Hematopoietic multipotent progenitor cell treated with erythropoietin and hydrocortisone succinate and interleukin-3 and kit ligand, for 4 days (in vitro differentiated cells): ENCODE data around the gene NME7.
A peak's percentile ranks its signal among the peaks of the same experiment; 100 is the strongest.
"Not testable (repeated sequence)": the region's sequence is repeated elsewhere in the genome, so short reads cannot be mapped to it uniquely, and the experiment has no call there.

Experiments used
- DNase-seq: peaks from one replicate; pipeline ENCODE4 v3.0.0-alpha.2; 2015

The NME7 gene

DNA sequence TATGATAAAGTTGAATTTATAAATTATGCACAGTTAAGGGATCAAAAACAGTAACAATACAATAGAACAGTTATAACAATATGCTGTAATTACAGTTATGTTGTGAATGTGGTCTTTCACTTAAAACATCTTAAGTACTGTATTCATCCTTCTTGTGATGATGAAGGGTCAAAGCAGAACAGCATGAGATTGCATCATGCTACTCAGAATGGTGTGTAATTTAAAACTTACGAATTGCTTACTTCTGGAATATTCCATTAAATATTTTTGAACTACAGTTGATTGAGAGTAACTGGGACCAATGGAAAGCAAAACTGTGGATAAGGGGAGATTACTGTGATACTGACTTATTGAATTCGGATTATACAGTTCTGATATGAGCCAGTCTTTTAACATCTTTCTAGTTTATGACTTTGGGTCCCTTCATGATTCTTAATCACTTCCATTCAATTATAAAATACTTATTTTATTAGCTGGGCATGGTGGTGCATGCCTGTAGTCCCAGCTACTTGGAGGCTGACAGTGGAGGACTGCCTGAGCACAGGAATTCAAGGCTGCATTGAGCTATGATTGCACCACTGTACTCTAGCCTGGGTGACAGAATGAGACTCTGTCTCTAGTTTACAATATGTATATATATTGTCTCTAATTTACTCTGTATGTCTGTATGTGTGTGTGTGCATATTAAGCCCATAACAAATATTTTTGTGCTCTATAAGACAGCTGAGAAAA, 217.9 kb downstream of the NME7 start:
- DNase-seq = no peak

DNA sequence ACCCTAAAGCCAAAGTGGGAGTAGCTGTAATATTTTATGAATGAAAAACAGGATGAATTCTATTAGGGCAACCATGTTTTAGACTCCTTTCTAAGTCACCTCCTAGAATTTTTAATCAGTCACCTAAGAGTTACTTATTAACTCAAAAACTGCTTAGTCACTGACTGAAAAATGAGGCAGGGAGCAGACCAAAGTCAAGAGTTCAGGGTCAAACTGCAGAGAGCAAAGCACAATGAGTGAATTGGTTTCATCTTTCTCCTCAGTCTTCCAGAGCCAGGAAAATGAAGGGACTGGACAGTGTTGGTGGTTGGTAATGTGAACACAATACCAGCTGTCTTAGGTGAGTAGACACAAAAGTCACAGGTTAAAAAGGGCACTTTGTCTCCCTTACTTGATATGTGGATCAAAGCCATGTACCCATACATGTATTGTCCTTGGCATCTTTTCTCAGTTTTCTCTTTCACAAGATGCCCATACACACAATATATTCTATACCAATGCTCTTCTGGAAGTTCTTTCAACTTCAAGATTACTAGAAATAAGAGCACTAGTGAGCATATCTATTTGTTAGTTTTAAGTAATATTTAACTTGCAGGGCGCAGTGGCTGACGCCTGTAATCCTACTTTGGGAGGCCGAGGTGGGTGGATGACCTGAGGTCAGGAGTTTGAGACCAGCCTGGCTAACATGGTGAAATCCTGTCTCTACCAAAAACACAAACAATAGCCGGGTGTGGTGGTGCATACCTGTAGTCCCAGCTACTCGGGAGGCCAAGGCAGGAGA, 218.9 kb downstream of the NME7 start:
- DNase-seq = peak; percentile 14

DNA sequence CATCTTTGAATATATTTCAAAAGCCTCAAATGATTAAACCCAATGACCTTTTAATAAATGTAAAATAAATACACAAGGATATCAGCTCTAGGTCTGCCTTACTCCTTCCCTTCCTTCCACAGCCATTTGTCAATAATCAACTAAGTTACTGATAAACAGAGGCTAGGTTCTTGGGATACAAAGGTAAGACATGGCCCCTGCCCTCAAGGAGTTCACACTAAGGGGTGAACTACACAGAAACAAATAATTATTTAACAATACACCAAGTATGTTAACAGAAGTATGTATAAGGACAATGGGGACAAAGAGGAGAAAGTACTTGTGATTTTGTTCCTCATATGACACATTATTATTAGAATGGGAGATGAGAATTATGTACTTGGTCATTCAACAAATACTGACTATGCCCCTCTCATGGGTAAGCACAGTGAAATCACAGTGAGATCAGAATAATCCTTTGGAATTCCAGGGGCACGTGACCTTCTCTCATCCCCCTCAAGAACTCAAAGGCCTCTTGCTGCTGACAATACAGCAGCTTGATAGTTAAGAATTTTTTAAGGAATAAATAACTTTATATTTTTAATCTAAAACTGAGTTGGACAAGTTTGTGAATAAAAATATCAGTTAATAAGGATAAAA, 220.9 kb downstream of the NME7 start:
- DNase-seq = no peak

DNA sequence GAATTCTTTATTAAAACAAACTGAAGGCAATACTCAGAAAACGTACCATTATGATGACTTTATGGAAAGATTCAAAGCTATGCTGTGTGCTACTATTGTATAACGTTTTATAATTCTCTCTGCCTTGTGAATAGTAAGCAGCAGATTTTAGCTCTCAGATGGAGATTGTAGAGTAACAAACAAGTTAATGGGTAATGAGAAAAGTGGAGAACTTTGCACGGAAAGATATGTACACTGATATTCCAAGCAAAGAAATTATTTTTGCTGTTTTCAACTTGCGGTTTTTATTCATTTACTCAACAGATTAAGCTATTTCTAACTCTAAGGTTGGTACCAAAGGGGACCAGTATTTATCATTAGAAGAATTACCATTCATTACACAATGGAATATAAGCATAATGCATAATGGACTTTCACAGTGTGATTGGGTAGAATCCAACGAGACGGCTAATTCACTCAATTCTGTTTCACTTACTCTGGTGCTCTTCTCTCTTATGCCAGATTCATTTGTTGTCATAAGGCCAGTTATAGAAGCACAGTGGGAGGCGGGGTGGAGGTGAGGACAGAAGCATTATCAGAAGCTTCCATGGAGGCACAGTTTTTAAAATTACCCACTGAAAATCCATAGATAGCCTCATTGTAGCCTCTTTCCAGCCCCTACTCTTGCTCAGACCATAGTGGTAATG, 222.5 kb downstream of the NME7 start:
- DNase-seq = no peak

DNA sequence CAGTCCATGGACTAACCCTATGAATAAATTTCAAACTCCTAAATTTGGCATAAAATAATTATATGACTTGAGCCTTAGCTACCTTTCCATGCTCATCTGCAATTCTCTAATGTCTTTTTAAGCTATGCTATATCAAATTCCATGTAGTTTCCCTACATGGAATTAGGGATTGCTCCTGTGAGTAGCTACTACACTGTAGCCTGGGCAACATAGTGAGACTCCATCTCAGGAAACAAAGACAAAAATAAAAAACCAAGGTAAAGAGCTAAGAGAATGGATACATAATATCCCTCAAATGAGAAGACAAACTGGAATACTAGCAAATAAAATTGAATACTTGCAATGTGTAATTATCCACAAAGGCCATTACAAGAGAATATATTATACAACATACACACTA, 223.6 kb downstream of the NME7 start:
- DNase-seq = no peak

DNA sequence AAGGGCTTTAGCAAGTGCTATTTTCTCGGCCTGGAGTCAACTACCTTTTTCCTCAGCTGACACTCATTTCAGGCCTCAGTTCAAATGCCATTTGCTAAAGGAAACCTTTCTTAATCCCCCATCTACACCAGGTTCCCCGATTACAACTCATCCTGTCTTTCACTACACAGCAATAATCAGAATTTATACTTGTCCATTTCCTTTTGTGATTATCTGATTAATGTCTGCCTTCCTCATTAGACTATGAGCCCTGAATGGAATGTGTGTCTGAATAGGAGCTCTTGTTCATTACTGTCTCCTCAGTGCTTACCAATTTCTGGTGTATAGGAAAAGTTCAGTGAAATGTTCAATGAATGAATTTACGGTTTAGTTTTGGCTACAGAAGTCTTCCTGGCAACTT, 224.3 kb downstream of the NME7 start:
- no peak for DNase-seq

DNA sequence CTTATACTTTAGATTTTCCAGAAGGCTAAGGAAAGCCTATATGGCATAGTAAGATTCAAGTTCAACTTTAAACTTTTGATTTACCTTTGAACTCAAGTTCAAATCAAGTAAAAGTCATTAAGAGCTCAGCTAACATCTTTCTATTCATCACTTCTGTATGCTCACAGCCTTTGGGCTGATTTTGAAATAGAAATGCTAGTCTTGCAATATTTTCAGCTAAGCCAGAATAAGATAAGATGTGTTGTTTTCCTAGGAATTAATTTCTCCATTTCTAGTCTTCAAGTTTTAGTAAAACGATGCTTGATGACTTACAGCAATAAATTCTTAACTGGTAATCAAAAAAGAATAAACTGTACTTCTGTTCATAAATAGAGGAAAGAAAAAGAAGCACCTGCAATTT, 225.5 kb downstream of the NME7 start:
- no peak for DNase-seq

DNA sequence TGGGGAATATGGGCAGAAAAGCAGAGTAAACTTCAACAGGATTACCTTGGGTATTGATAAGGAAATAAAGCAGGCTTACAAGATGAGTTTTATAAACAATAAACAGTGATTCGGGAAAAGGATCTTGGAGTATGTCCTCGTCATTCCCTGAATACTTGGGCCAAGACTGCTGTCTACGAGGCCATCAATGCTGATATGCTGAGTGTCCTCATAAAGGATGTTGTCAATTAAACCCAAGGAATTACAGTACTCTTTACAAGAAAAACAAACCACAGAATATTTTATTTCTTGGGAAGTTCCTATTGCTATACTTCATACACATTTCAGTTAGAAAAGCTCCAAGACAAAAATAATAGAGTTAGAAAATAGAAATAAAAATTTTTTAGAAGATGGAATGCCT, 226.2 kb downstream of the NME7 start:
- no peak for DNase-seq

DNA sequence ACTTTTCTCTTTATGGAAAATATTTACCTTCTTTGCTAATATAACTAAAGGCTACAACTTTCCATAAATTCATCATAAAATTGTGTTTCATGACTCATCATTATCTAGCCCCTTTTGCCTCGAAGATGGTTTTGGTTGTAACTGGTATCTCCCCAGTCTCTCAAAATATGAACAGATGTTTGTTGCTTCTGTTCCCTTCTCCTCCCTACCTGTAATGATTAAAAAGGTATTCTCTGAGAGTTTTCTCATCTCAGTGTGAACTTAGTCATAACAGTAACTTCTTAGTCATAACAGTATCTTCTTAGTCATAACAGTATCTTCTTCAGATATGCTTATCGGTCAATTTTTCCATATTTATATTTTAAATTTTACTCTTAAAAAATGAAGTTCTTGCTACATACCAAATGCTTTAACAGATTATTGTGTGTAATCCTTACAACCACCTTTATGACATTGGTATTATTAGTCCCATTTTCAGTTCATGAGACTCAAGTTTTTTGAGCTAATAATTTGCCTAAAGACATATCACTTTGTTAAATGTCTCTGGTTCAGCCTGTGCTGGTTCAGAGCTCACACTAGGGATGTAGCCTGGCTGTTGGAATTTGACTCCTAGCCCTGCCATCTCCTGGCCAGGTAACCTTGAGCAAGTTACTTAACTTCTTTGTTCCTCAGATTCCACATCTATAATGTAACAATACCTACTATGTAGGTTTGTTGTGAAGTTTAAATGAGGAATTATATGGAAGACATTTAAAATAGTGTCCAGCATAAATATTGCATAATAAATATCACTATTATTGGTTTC, 228.5 kb downstream of the NME7 start:
- DNase-seq = no peak

DNA sequence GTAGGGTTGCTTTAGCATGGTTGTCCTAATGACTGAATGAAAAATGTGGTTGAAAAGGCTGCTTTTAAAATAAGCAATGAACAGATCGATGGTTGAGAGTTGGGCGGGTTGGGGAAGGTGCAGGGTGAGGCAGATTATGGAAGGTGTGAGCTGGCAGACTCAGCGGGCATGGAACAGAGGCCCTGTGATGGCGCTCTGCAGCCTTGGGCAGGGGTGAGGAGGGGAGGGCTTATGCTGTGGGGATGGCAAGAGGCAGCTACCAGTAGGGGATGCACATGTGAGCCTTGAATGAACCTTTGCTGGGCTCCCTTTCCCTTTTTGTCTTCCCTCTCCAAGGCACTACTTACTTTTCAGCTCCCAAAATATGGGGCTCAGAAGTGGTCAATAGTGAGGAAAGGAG, 230.2 kb downstream of the NME7 start:
- DNase-seq = no peak

DNA sequence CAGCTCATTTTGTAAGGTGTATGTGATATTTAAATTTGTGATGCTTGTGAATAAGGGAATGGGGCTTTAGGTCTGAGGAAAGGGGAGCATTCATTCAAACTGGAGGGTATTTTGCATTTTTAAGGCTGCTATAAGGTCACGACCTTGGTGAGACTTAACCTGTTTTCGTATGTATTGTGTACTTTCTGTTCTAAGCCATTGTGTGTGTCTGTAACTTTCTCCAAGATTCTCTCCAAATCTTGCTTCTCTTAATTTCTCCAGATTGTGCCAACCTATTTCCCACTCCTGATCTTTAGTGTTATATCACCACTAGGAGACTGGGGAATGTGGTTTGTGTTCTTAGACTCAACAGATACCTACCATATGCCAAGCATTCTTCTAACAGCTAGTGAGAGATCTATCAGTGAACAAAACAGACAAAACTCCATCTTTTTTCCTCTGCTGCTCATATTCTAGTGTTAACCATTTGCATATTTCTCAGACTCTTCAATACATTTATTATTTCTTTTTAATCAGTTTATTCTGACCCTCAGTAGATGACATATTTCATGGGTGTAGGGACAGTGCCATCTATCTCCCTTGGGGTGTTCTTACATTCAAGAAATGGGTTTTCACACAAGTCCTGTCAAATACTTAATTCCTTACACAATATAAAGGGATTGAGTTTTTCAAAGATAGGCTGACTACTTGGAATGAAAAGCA, 233.6 kb downstream of the NME7 start:
- peak; percentile 31 for DNase-seq

DNA sequence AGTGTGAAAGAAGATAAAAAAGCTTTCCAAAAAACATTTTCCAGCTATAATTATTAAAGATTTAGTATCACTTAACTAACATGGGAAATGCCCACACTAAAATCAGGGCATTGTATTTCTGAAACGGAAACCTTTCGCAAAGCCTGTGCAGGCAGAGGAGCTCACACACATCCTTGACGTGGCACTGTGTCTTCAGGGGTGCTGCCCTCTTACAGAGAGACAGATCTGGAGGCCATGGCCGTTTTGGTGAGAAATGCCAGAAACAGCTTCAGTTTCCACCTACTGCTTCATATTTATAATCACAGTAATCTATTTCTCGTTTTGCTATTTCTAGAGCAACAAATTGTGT, 234.4 kb downstream of the NME7 start:
- DNase-seq = no peak

DNA sequence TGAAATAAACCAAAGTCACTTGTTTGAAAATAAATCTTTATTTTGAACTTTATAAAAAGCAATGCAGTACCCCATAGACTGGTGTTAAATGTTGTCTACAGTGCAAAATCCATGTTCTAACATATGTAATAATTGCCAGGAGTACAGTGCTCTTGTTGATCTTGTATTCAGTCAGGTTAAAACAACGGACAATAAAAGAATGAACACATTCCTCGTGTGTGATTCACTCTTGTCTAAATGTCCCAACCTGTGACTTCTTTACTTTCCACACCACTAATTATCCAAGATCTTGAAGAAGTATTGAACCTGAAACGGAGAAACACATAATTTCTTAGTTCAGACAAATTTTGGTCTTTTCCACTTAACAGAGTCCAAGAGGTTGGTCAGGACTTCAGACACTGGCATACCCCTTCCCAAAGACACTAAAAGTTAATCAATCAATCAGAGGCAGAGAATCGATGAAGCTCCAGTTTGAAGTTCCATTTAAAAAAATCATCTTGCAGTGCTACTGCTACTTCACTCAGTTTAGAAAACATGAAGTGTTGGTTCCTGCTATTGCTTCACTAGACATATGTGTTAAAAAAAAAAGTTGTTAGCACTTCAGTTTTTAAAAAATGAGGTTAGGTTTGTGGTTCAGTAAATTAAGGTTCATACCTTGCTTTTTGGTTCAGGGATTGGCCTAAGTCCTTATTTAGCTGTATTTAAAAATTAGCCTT, 234.9 kb downstream of the NME7 start:
- DNase-seq = no peak

DNA sequence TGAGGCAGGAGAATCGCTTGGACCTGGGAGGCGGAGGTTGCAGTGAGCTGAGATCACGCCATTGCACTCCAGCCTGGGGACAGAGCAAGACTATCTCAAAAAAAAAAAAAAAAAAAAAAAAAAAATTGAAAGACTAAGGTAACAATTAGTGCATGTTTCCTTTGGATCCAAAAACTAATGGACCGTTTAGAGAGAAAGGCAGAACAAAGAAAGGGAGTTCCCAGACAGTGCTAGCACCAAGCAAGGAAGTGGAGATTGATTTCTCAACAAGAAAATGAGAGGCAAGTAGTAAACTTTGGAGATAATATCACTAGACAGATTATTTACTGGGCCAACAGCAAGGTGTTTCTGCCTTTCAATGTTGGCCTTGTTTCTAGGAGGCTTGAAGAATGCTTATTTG, 236.9 kb downstream of the NME7 start:
- no peak for DNase-seq

DNA sequence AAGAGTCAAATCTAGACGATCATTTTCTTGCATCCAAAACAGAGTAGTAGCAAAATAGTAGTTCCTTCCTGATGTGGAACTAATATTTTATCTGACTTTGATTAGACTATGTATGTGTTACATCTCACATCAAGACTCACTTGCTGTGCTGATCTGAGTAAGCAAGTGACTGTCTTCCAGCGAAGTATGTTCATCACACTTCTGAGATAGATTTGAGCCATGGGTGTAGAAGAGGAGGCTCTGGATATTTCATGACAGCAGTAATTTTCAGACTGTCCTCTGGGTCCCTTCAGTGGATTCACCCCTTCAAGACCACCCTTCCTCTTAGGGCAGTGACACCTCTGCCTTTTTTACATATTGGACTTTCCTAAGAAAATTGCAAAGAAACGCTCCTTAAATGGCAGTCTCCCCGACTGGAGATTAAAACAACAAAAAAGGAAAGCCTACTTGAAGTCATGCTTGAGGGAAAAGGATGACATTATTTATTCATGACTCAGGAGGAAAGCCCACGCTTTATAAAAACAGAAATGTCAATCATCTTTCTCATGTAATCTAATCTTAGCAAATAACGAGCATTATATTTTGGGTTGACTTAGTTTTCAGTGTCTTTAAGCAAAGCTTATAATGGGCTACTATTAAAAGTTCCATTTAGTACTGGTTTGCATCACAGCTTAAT, 238.3 kb downstream of the NME7 start:
- DNase-seq = no peak

DNA sequence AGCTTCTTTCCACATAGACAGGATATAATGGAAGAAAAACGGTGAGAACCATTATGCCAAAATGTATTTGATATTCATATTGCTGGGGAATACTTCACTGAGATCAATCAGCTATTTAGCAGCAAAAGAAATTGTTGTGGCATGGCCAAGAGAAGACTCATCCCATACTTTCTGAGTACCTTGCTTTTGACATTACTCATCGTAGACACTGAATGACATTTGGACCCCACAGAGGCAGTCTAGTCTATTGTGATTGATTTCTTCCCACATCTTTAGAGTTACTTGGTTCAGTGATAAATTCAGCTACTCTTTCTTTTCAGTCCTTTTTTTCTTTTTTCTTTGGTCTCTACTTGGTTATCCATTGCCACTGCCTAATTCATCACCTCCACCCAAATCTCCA, 239.0 kb downstream of the NME7 start:
- DNase-seq = no peak

DNA sequence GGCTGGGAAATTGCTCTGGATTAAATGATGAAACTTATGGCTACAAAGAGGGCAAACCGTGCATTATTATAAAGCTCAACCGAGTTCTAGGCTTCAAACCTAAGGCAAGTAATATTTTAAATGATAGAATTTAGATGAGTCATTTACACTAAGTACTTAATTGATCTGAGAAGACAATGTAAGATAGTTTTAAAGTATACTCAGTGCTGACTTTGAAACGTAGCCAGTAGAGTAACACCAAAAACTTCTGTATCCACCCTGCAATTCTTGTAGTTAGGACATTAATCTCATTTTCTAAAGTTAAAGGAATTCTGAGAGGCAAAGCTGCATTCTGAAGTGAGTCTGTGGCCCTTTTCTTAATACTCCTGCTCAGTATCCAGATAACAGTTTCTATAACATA, 240.3 kb downstream of the NME7 start:
- no peak for DNase-seq

DNA sequence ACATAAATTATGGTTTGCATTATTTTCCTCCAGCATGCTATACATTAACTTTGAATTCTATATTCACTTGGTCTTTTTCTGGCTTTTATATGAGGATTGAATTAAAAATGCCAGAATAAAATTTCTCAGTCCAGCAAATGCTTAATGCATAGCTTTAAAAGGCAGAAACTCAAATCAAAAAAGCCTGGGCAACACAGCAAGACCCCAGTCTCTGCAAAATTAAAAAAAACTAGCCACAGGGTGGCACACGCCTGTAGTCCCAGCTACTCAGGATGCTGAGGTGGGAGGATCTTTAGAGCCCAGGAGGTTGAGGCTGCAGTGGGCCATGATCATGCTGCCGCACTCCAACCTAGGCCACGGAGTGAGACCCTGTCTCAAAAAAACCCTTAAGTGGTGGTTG, 241.3 kb downstream of the NME7 start:
- DNase-seq = no peak

DNA sequence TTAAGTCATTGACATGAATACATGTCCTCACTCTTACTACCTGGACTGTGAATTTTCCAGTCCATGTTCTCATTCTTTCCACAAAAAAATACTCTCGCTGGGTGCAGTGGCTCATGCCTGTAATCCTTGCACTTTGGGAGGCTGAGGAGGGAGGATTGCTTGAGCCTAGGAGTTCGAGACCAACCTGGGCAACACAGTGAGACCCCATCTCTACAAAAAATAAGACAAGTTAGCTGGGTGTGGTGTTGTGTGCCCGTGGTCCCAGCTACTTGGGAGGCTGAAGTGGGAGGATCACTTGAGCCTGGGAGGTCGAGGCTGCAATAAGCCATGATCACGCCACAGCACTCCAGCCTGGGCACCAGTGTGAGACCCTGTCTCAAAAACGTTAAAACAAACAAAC, 242.0 kb downstream of the NME7 start:
- not testable (repeated sequence) for DNase-seq

DNA sequence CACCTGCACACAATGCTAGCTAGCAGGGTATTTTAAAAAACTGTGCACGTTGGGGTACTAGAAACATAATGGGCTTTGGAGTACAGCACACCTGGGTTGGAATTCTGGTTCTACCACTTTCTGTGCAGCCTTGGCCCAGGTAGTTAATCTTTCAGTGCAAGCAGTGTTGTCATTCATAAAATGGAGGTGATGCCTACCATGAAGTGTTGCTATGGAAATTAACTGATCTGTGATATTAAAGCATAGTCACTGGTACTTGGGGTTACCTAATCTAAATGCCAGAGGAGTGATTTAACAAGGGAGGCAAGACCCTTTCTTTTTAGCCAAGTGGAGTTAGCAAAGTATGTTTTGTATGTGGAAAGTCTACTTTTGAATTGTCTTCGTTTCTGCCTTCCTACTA, 243.1 kb downstream of the NME7 start:
- DNase-seq = no peak

DNA sequence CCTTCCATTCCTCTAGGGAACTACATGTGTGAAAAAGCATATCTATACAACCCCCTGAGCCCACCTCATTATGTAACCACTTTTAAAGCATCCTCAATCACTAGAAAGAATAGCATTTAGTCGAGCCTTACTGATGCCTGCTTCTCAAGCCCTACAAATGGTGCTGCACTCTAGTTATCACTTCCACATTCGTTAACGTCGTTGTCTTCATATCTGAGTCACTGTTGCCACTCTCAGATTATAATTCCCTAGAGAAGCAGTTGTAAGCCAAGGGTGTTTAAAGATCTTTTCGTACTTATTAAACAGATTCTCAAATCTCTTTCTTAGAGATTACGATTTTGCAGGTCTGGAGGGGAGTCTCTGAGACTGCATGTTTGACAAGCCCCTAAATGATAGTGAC, 244.6 kb downstream of the NME7 start:
- DNase-seq = no peak
